ENCODE measurements around the gene POLK.

POLK gene

DNA sequence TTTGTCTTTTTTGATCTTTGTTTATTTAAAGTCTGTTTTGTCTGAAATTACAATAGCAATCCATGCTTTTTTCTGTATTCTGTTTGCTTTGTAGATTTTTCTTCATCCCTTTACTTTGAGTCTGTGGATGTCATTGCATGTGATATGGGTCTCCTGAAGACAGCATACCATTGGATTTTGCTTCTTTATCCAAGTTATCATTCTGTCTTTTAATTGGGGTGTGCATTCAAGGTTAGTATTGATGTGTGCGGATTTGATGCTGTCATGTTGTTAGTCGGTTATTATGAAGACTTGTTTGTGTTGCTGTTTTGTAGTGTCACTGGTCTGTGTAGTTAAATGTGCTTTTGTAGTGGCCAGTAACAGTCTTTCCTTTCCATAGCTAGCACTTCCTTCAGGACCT is 23.0 kb downstream of the POLK start:
- no peak overlapping the region for H3K27ac ChIP-seq
- TF ChIP-seq, protein P1, sequence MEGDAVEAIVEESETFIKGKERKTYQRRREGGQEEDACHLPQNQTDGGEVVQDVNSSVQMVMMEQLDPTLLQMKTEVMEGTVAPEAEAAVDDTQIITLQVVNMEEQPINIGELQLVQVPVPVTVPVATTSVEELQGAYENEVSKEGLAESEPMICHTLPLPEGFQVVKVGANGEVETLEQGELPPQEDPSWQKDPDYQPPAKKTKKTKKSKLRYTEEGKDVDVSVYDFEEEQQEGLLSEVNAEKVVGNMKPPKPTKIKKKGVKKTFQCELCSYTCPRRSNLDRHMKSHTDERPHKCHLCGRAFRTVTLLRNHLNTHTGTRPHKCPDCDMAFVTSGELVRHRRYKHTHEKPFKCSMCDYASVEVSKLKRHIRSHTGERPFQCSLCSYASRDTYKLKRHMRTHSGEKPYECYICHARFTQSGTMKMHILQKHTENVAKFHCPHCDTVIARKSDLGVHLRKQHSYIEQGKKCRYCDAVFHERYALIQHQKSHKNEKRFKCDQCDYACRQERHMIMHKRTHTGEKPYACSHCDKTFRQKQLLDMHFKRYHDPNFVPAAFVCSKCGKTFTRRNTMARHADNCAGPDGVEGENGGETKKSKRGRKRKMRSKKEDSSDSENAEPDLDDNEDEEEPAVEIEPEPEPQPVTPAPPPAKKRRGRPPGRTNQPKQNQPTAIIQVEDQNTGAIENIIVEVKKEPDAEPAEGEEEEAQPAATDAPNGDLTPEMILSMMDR (conservative IDR thresholded peaks at IDR 0.05) = no peak

DNA sequence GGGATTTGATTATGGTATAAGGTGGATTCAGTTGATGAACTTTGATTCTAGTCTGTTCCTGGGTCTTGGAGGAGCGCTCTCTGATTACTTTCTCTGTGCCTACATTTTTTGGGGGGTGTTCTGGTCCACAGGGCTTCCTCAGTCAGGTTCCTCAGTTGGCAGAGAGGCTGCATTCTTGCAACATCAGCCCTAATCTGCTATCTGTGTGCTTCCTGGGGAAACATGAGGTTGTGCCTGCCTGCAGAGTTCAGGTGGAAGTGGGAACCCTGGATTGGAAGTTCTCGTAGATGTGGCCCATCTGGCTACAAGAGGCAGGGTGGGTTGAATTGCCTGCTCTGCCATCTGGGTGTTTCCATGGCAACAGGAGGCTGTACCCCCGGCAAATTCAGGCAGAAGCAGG is 24.5 kb downstream of the POLK start:
- H3K27ac ChIP-seq = no peak overlapping the region
- TF ChIP-seq, protein P1 (conservative IDR thresholded peaks at IDR 0.05) = no peak

DNA sequence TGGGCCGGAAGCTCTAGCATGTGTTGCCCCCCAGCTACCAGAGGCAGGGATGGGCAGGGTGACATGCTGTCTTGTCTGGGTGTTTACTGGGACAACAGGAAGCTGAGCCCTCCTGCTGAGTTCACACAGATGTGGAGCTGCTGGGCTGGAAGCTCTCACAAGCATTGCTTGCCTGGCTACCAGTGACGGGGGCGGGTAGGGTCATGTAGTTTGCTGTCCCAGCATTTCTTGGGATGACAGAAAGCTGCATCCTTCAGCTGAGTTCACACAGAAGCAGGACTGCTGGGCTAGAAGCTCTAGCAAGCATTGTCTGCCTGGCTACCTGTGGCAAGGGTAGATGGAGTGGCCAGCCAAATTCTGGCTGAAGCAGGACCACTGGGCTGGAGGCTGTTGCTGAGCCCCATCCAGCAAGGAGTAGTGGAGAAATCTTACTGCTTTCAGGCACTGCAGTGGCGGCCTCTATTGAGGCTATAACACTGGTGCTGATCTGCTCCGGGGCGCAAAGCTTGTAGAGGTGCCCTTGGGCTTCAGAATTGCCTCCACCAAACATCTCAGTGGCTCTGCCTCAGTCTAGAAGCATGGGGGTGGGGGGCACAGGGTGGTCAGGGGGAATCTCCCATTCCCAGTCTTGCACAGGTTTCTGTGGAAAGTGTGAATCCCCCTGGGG is 25.1 kb downstream of the POLK start:
- no peak overlapping the region for H3K27ac ChIP-seq
- TF ChIP-seq, protein P1 (conservative IDR thresholded peaks at IDR 0.05) = no peak

DNA sequence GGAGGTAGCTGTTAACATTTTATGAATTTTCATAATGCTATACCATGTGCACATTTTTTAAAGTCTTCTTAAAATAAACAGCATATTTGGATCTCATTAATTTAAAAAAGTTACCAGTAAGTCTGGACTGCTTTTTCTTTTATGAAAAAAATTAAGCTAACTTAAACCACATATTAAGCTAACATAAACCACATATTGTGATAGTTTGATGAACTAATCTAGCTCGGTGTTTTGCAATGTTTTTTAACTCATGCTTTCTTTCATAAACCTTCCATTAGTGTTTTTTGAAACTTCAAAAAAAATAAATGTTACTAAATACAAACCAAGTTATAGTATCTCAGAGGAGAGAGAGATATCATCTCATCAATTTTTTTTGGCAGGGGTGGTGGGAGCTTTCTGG is 26.5 kb downstream of the POLK start:
- H3K27ac ChIP-seq = no peak overlapping the region
- TF ChIP-seq, protein P1 (conservative IDR thresholded peaks at IDR 0.05) = no peak

DNA sequence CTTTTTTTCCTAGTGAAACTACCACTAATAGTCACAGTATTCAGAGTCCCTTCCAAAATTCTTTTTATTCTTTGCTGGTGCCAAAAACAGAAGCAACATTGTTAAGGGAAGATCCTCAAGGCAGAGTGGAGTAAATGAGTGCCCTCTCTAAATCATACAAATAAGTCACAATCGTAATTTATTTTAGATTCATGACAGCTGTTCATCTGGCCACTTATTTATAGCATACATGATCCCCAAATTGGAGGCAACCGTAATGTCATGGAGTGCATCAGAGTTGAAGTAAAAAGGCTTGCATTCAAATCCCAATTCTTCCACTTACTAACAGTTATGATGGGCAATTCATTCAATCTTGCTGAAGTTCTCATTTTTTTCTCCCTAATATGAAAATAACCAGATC is 33.4 kb downstream of the POLK start:
- H3K27ac ChIP-seq = no peak overlapping the region
- TF ChIP-seq, protein P1 (conservative IDR thresholded peaks at IDR 0.05) = no peak

DNA sequence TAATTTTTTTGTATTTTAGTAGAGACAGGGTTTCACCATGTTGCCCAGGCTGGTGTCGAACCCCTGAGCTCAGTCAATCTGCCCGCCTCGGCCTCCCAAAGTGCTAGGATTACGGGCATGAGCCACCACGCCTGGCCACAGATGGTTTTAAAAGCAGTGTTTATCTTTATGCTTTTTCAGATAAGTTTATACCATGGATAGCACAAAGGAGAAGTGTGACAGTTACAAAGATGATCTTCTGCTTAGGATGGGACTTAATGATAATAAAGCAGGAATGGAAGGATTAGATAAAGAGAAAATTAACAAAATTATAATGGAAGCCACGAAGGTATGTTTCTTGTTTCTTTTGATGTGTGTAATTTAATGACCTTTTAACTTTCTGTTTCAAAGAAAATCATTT is 35.1 kb downstream of the POLK start:
- no peak overlapping the region for H3K27ac ChIP-seq
- TF ChIP-seq, protein P1 (conservative IDR thresholded peaks at IDR 0.05) = no peak

DNA sequence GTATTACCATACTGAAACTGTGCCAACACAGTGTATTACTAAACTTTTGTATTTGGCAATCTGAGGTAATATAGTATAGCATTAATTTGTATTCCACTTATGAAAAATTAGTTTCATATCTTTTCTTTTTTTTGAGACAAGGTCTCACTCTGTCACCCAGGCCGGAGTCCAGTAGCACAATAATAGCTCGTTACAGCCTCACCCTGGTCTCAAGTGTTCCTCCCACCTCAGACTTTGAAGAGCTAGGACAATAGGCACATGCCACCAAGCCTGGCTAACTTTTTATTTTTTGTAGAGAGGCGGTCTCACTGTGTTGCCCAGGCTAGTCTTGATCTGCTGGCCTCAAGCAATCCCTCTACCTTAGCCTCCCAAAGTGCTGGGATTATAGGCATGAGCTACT is 36.1 kb downstream of the POLK start:
- TF ChIP-seq, protein P1 (conservative IDR thresholded peaks at IDR 0.05) = no peak

More for the DNA sequence above, 36.1 kb downstream of the POLK start:
- H3K27ac ChIP-seq = no peak overlapping the region
